Vagina (tissue), 2 donors: ENCODE results near the gene BTBD17.

Experiments used
- CTCF ChIP-seq, 3 experiments: fragments of 450-650 bp in 2 of 3; fragments of 200-600 bp in 1 of 3; sonication (generic) in 1 of 3; IDR thresholded peaks; one replicate each; pipeline ENCODE4 v1.5.1; 2017 to 2019; ENCODE audit warnings: antibody characterized with exemption in 3 of 3, mild to moderate bottlenecking in 2 of 3, moderate library complexity in 2 of 3
- POLR2A ChIP-seq, 2 donors: fragments of 450-650 bp; IDR thresholded peaks; one replicate each; pipeline ENCODE4 v1.6.1; 2017; ENCODE audit warnings: antibody characterized with exemption in 2 of 2, mild to moderate bottlenecking in 2 of 2, moderate library complexity in 2 of 2

- TF ChIP-seq CTCF (IDR thresholded peaks at IDR 0.05) = no peak
- TF ChIP-seq POLR2A (IDR thresholded peaks at IDR 0.05) = no peak
Measured at GRCh38 chr17:74353446-74354060, 8.1 kb downstream of the BTBD17 start.
